Activated CD4-positive, alpha-beta memory T cell treated with anti-CD3 and anti-CD28 coated beads for 36 hours (primary cell): ENCODE measurements around the gene RSF1. TPM values are rescaled to one million over a fixed set of nuclear protein-coding genes. Genes with fewer than 3 reads are reported as not detected.

ENCODE experiments used
- CTCF ChIA-PET: fragments of 350-600 bp; sonication (Branson Sonifier 250); formaldehyde crosslinking; loops from one replicate; lab custom pipeline; 2021; ENCODE audit warnings: antibody characterized with exemption, inconsistent platforms; lab: Charles Lee
- POLR2A ChIA-PET: fragments of 350-600 bp; sonication (Branson Sonifier 250); formaldehyde crosslinking; loops from one replicate; lab custom pipeline; 2021; ENCODE audit warnings: antibody characterized with exemption; lab: Charles Lee
- DNase-seq: peaks from one replicate; pipeline ENCODE4 v3.0.0-alpha.2; 2020
- H3K27ac Mint-ChIP-seq: one replicate; pipeline ENCODE4 v1.8.0; 2021; ENCODE audit warnings: mixed read lengths
- H3K27me3 Mint-ChIP-seq: one replicate; pipeline ENCODE4 v1.8.0; 2021; ENCODE audit warnings: mixed read lengths
- H3K36me3 Mint-ChIP-seq: one replicate; pipeline ENCODE4 v1.8.0; 2021; ENCODE audit warnings: mixed read lengths
- H3K4me1 Mint-ChIP-seq: one replicate; pipeline ENCODE4 v1.8.0; 2021; ENCODE audit warnings: low read depth, mixed read lengths
- H3K4me3 Mint-ChIP-seq: one replicate; pipeline ENCODE4 v1.8.0; 2021; ENCODE audit warnings: mild to moderate bottlenecking, mixed read lengths
- H3K9me3 Mint-ChIP-seq: one replicate; pipeline ENCODE4 v1.8.0; 2021; ENCODE audit warnings: mixed read lengths
- intact Hi-C: fragments of 100-400 bp; cut with micrococcal nuclease; formaldehyde crosslinking; loops from one replicate; pipeline ENCODE4 v1.15.1; 2023
- total RNA-seq, 2 experiments: library from RNA; stranded (reverse); gene quantifications; one replicate each; pipeline ENCODE4 v1.2.3, GENCODE V29; 2021

Gene RSF1
- total RNA-seq, 2 experiments from 2014 or later: 48.7 to 52.9 TPM

GRCh38 chr11:77732143-77732542 is 88.4 kb downstream of the RSF1 start:
- CTCF ChIA-PET: no interaction called here
- intact Hi-C loops: no loop called here

GRCh38 chr11:77730789-77731188 is 89.7 kb downstream of the RSF1 start:
- no peaks in the 10 kb centered on the region for H3K27me3 Mint-ChIP-seq
- intact Hi-C loops: no loop called here
- H3K9me3 Mint-ChIP-seq: peaks cover 18% of the 10 kb centered on the region
- ChIA-PET POLR2A (no interaction called here), CTCF (no interaction called here)
- H3K27ac Mint-ChIP-seq: no peak overlapping the region
- peaks cover 5% of the 10 kb centered on the region for H3K4me1 Mint-ChIP-seq
- peaks cover 42% of the 10 kb centered on the region for H3K36me3 Mint-ChIP-seq
- no peak overlapping the region for H3K4me3 Mint-ChIP-seq
- no peak for DNase-seq

More at GRCh38 chr11:77732143-77732542, 88.4 kb downstream of the RSF1 start:
- Mint-ChIP-seq H3K4me1 (no peaks in the 10 kb centered on the region), H3K9me3 (peaks cover 18% of the 10 kb centered on the region), H3K27me3 (no peaks in the 10 kb centered on the region), H3K36me3 (peaks cover 53% of the 10 kb centered on the region), H3K4me3 (no peak overlapping the region), H3K27ac (no peak overlapping the region)
- POLR2A ChIA-PET: no interaction called here
- DNase-seq: no peak

GRCh38 chr11:77729063-77729462 is 91.5 kb downstream of the RSF1 start:
- Mint-ChIP-seq H3K4me1 (peaks cover 5% of the 10 kb centered on the region), H3K36me3 (peaks cover 38% of the 10 kb centered on the region)
- intact Hi-C loops: no loop called here

GRCh38 chr11:77728203-77728786 is 92.2 kb downstream of the RSF1 start:
- peaks cover 34% of the 10 kb centered on the region for H3K36me3 Mint-ChIP-seq
- ChIA-PET POLR2A (no interaction called here), CTCF (no interaction called here)
- H3K27me3 Mint-ChIP-seq: no peaks in the 10 kb centered on the region
- peaks cover 5% of the 10 kb centered on the region for H3K4me1 Mint-ChIP-seq
- no peak for DNase-seq
- H3K27ac Mint-ChIP-seq: no peak overlapping the region
- H3K9me3 Mint-ChIP-seq: peaks cover 18% of the 10 kb centered on the region
- H3K4me3 Mint-ChIP-seq: no peak overlapping the region
- intact Hi-C loops: no loop called here

More at GRCh38 chr11:77729063-77729462, 91.5 kb downstream of the RSF1 start:
- no peaks in the 10 kb centered on the region for H3K27me3 Mint-ChIP-seq
- H3K27ac Mint-ChIP-seq: no peak overlapping the region
- ChIA-PET CTCF (no interaction called here), POLR2A (no interaction called here)
- no peak overlapping the region for H3K4me3 Mint-ChIP-seq
- H3K9me3 Mint-ChIP-seq: peaks cover 18% of the 10 kb centered on the region
- DNase-seq: no peak

GRCh38 chr11:77726524-77726923 is 94.0 kb downstream of the RSF1 start:
- Mint-ChIP-seq H3K4me3 (no peak overlapping the region), H3K27me3 (no peaks in the 10 kb centered on the region), H3K9me3 (peaks cover 11% of the 10 kb centered on the region), H3K36me3 (peaks cover 26% of the 10 kb centered on the region), H3K4me1 (peaks cover 5% of the 10 kb centered on the region), H3K27ac (no peak overlapping the region)
- DNase-seq: no peak
- CTCF ChIA-PET: no interaction called here
- POLR2A ChIA-PET: no interaction called here
- intact Hi-C loops: no loop called here

GRCh38 chr11:77725433-77725832 is 95.1 kb downstream of the RSF1 start:
- Mint-ChIP-seq H3K4me3 (no peak overlapping the region), H3K4me1 (peaks cover 5% of the 10 kb centered on the region), H3K36me3 (peaks cover 21% of the 10 kb centered on the region), H3K27me3 (no peaks in the 10 kb centered on the region), H3K27ac (no peak overlapping the region), H3K9me3 (peaks cover 2% of the 10 kb centered on the region)
- ChIA-PET POLR2A (no interaction called here), CTCF (interaction anchor here (0.6 kb wide), 1 partner anchor 293 kb away, joined by 3 read pairs; no protein-coding TSS in a partner anchor)
- no peak for DNase-seq
- intact Hi-C loops: no loop called here

- POLR2A ChIA-PET: no interaction called here
- Mint-ChIP-seq H3K27ac (no peak overlapping the region), H3K9me3 (no peaks in the 10 kb centered on the region), H3K36me3 (peaks cover 21% of the 10 kb centered on the region), H3K27me3 (no peaks in the 10 kb centered on the region), H3K4me1 (peaks cover 5% of the 10 kb centered on the region), H3K4me3 (no peak overlapping the region)
- intact Hi-C loops: no loop called here
- no peak for DNase-seq
- CTCF ChIA-PET: no interaction called here
Observed at GRCh38 chr11:77724636-77725035, 95.9 kb downstream of the RSF1 start.

GRCh38 chr11:77723024-77723423 is 97.5 kb downstream of the RSF1 start:
- H3K4me3 Mint-ChIP-seq: no peak overlapping the region
- H3K9me3 Mint-ChIP-seq: no peaks in the 10 kb centered on the region
- no peak for DNase-seq
- peaks cover 29% of the 10 kb centered on the region for H3K36me3 Mint-ChIP-seq
- no peaks in the 10 kb centered on the region for H3K27me3 Mint-ChIP-seq
- intact Hi-C loops: no loop called here
- ChIA-PET POLR2A (no interaction called here), CTCF (interaction anchor here (1.6 kb wide), 1 partner anchor 16 kb away, joined by 3 read pairs; no protein-coding TSS in a partner anchor)
- H3K27ac Mint-ChIP-seq: no peak overlapping the region
- H3K4me1 Mint-ChIP-seq: peaks cover 5% of the 10 kb centered on the region

- Mint-ChIP-seq H3K4me3 (no peak overlapping the region), H3K27me3 (no peaks in the 10 kb centered on the region), H3K4me1 (peaks cover 25% of the 10 kb centered on the region), H3K9me3 (no peaks in the 10 kb centered on the region), H3K36me3 (peaks cover 12% of the 10 kb centered on the region), H3K27ac (no peak overlapping the region)
- no peak for DNase-seq
- ChIA-PET POLR2A (no interaction called here), CTCF (no interaction called here)
- intact Hi-C loops: no loop called here
Observed at GRCh38 chr11:77710358-77710757, 110.2 kb downstream of the RSF1 start.

- CTCF ChIA-PET: interaction anchor here (0.6 to 0.7 kb wide), 3 partner anchors 113 to 851 kb away, joined by 3 to 4 read pairs (median 3); no protein-coding TSS in a partner anchor
- peaks cover 16% of the 10 kb centered on the region for H3K36me3 Mint-ChIP-seq
- H3K27ac Mint-ChIP-seq: peak overlapping the region; percentile 45
- intact Hi-C loops: loop anchor here (2.0 kb wide), 1 partner anchor 115 kb away; the partner anchor contains the start of genes AAMDC and RSF1
- POLR2A ChIA-PET: interaction anchor here (1.4 kb wide), 1 partner anchor 289 kb away, joined by 5 read pairs; no protein-coding TSS in a partner anchor
- no peaks in the 10 kb centered on the region for H3K27me3 Mint-ChIP-seq
- no peak for DNase-seq
- H3K4me3 Mint-ChIP-seq: no peak overlapping the region
- H3K9me3 Mint-ChIP-seq: no peaks in the 10 kb centered on the region
- H3K4me1 Mint-ChIP-seq: peaks cover 33% of the 10 kb centered on the region
Observed at GRCh38 chr11:77705876-77706579, 114.5 kb downstream of the RSF1 start.

- peak; percentile 46 for DNase-seq
- intact Hi-C loops: loop anchor here (2.0 kb wide), 1 partner anchor 115 kb away; the partner anchor contains the start of genes AAMDC and RSF1
- H3K4me3 Mint-ChIP-seq: no peak overlapping the region
- POLR2A ChIA-PET: interaction anchor here (0.8 to 1.4 kb wide), 2 partner anchors 11 to 290 kb away, joined by 3 to 5 read pairs; no protein-coding TSS in a partner anchor
- H3K4me1 Mint-ChIP-seq: peaks cover 32% of the 10 kb centered on the region
- no peaks in the 10 kb centered on the region for H3K9me3 Mint-ChIP-seq
- H3K36me3 Mint-ChIP-seq: peaks cover 19% of the 10 kb centered on the region
- H3K27ac Mint-ChIP-seq: peak overlapping the region; percentile 71
- H3K27me3 Mint-ChIP-seq: no peaks in the 10 kb centered on the region
- CTCF ChIA-PET: interaction anchor here (0.7 kb wide), 1 partner anchor 114 kb away, joined by 3 read pairs; no protein-coding TSS in a partner anchor
Observed at GRCh38 chr11:77705195-77705875, 115.2 kb downstream of the RSF1 start.

- CTCF ChIA-PET: no interaction called here
Observed at GRCh38 chr11:77704029-77704428, 116.5 kb downstream of the RSF1 start.

More at GRCh38 chr11:77704029-77704428, 116.5 kb downstream of the RSF1 start:
- Mint-ChIP-seq H3K36me3 (peaks cover 19% of the 10 kb centered on the region), H3K27ac (no peak overlapping the region), H3K9me3 (no peaks in the 10 kb centered on the region), H3K4me3 (no peak overlapping the region), H3K27me3 (no peaks in the 10 kb centered on the region), H3K4me1 (peaks cover 28% of the 10 kb centered on the region)
- POLR2A ChIA-PET: no interaction called here
- intact Hi-C loops: loop anchor here (2.0 kb wide), 1 partner anchor 117 kb away; the partner anchor contains the start of genes AAMDC and RSF1
- no peak for DNase-seq
